Activated naive CD4-positive, alpha-beta T cell treated with anti-CD3 and anti-CD28 coated beads, Interleukin-2, amount 50 U/mL, for 16 hours (primary cell): ENCODE measurements around the gene TBC1D5.

Experiments
- DNase-seq: peaks from one replicate; pipeline ENCODE4 v3.0.0-alpha.2; 2020

The TBC1D5 gene

GRCh38 chr3:17459470-17459993 lies 282.9 kb downstream of the TBC1D5 start:
- no peak for DNase-seq

- DNase-seq = no peak
Measured at GRCh38 chr3:17456650-17457049, 285.8 kb downstream of the TBC1D5 start.

- DNase-seq = no peak
Measured at GRCh38 chr3:17456046-17456445, 286.4 kb downstream of the TBC1D5 start.

GRCh38 chr3:17444865-17445264 lies 297.6 kb downstream of the TBC1D5 start:
- DNase-seq = no peak

GRCh38 chr3:17443142-17443541 lies 299.3 kb downstream of the TBC1D5 start:
- DNase-seq = no peak

GRCh38 chr3:17442332-17443049 lies 299.9 kb downstream of the TBC1D5 start:
- DNase-seq = no peak

- DNase-seq = no peak
Measured at GRCh38 chr3:17433876-17434275, 308.6 kb downstream of the TBC1D5 start.

- no peak for DNase-seq
Measured at GRCh38 chr3:17432236-17432635, 310.2 kb downstream of the TBC1D5 start.

- DNase-seq = no peak
Measured at GRCh38 chr3:17431484-17432045, 310.9 kb downstream of the TBC1D5 start.

- no peak for DNase-seq
Measured at GRCh38 chr3:17431004-17431403, 311.4 kb downstream of the TBC1D5 start.

- no peak for DNase-seq
Measured at GRCh38 chr3:17430582-17430981, 311.8 kb downstream of the TBC1D5 start.

- no peak for DNase-seq
Measured at GRCh38 chr3:17423786-17424536, 318.5 kb downstream of the TBC1D5 start.

- DNase-seq = no peak
Measured at GRCh38 chr3:17422636-17423035, 319.8 kb downstream of the TBC1D5 start.

GRCh38 chr3:17420668-17421067 lies 321.8 kb downstream of the TBC1D5 start:
- DNase-seq = no peak

- DNase-seq = no peak
Measured at GRCh38 chr3:17412950-17413530, 329.4 kb downstream of the TBC1D5 start.

GRCh38 chr3:17411157-17411877 lies 331.1 kb downstream of the TBC1D5 start:
- no peak for DNase-seq

- DNase-seq = no peak
Measured at GRCh38 chr3:17407576-17407975, 334.9 kb downstream of the TBC1D5 start.

GRCh38 chr3:17404548-17404947 lies 337.9 kb downstream of the TBC1D5 start:
- DNase-seq = no peak

- DNase-seq = no peak
Measured at GRCh38 chr3:17402442-17402841, 340.0 kb downstream of the TBC1D5 start.

- DNase-seq = no peak
Measured at GRCh38 chr3:17401912-17402311, 340.5 kb downstream of the TBC1D5 start.

GRCh38 chr3:17399586-17399985 lies 342.8 kb downstream of the TBC1D5 start:
- no peak for DNase-seq

GRCh38 chr3:17398959-17399551 lies 343.4 kb downstream of the TBC1D5 start:
- DNase-seq = no peak
